CD4-positive, alpha-beta T cell (primary cell): ENCODE results near the gene RNF26. TPM values are rescaled to one million over a fixed set of nuclear protein-coding genes. Genes with fewer than 3 reads are reported as not detected.

ENCODE experiments used
- ATAC-seq: fragments of 200-7000 bp; cut with Tn5 transposase; one replicate; pipeline ENCODE4 v1.10.0; 2022; ENCODE audit warnings: mild to moderate bottlenecking; ENCODE audit not compliant: poor library complexity
- CTCF ChIA-PET: fragments of 350-600 bp; sonication (Branson Sonifier 250); formaldehyde crosslinking; loops from one replicate; lab custom pipeline; 2021; ENCODE audit warnings: antibody characterized with exemption, inconsistent platforms; lab: Charles Lee
- POLR2A ChIA-PET: fragments of 350-600 bp; sonication (Branson Sonifier 250); formaldehyde crosslinking; loops from one replicate; lab custom pipeline; 2021; ENCODE audit warnings: antibody characterized with exemption, inconsistent platforms; lab: Charles Lee
- DNase-seq, 14 experiments: peaks; one replicate each; pipeline ENCODE4 v3.0.0-alpha.2; 2013 to 2020; ENCODE audit warnings: mixed read lengths in 2 of 14
- H3K27ac ChIP-seq, 2 donors: one replicate each; pipeline versions ENCODE4 v1.5.1 to v1.7.0; 2013; ENCODE audit warnings: low read length in 2 of 2, low read depth in 1 of 2, mild to moderate bottlenecking in 1 of 2
- H3K27me3 ChIP-seq, 2 experiments: 1 replicate in 1 of 2; 2 replicates in 1 of 2; pipeline versions ENCODE4 v1.6.1 to v1.7.0; 2013; ENCODE audit warnings: low read length in 2 of 2, control low read depth in 1 of 2, mild to moderate bottlenecking in 1 of 2, moderate library complexity in 1 of 2; ENCODE audit not compliant: insufficient read depth in 2 of 2, control insufficient read depth in 1 of 2
- H3K36me3 ChIP-seq: one replicate; pipeline ENCODE4 v1.6.1; 2013; ENCODE audit warnings: low read length, control low read depth; ENCODE audit not compliant: insufficient read depth
- H3K4me1 ChIP-seq: one replicate; pipeline ENCODE4 v1.6.1; 2013; ENCODE audit warnings: low read length, control low read depth; ENCODE audit not compliant: insufficient read depth
- H3K4me3 ChIP-seq: one replicate; pipeline ENCODE4 v1.5.1; 2013; ENCODE audit warnings: mild to moderate bottlenecking, low read length, moderate library complexity
- H3K9me3 ChIP-seq, 2 experiments: 1 replicate in 1 of 2; 2 replicates in 1 of 2; pipeline versions ENCODE4 v1.6.1 to v1.7.0; 2013; ENCODE audit warnings: low read length in 2 of 2, mild to moderate bottlenecking in 2 of 2, control low read depth in 1 of 2, moderate library complexity in 1 of 2; ENCODE audit not compliant: control insufficient read depth in 1 of 2, insufficient read depth in 1 of 2
- H3K27ac Mint-ChIP-seq: one replicate; pipeline ENCODE4 v1.8.0; 2020; ENCODE audit warnings: mixed read lengths
- H3K27me3 Mint-ChIP-seq: one replicate; pipeline ENCODE4 v1.8.0; 2021; ENCODE audit warnings: mixed read lengths
- H3K36me3 Mint-ChIP-seq: one replicate; pipeline ENCODE4 v1.8.0; 2021; ENCODE audit warnings: low read depth, mixed read lengths
- H3K4me1 Mint-ChIP-seq: one replicate; pipeline ENCODE4 v1.8.0; 2021; ENCODE audit warnings: low read depth, mixed read lengths
- H3K4me3 Mint-ChIP-seq: one replicate; pipeline ENCODE4 v1.8.0; 2020; ENCODE audit warnings: mild to moderate bottlenecking, mixed read lengths
- H3K9me3 Mint-ChIP-seq: one replicate; pipeline ENCODE4 v1.8.0; 2020; ENCODE audit warnings: mixed read lengths
- CTCF ChIP-seq: fragments of 200-600 bp; IDR thresholded peaks from one replicate; pipeline ENCODE4 v1.8.0; 2022; ENCODE audit warnings: antibody characterized with exemption, mild to moderate bottlenecking
- intact Hi-C, 2 experiments: fragments of 100-400 bp; cut with DNase I in 1 of 2; cut with micrococcal nuclease in 1 of 2; formaldehyde crosslinking; loops; one replicate each; pipeline versions ENCODE4 v1.15.1 to v1.9.0; 2023 to 2025; cut with DNase I, micrococcal nuclease
- total RNA-seq, 174 experiments: library from RNA in 2 of 174; stranded (reverse) in 2 of 174; gene quantifications; one replicate each; pipeline ENCODE4 v1.2.3 and lab custom pipeline; 2021 to 2026

RNF26 gene
- total RNA-seq, 2 experiments from 2014 or later = 18.3 to 20.5 TPM

GRCh38 chr11:119316729-119317591 lies 17.4 kb upstream of the RNF26 start, which contains the start of gene MCAM:
TSS of gene MCAM (minus strand) at chr11:119317130. CDS start at chr11:119317101, 29 bp downstream.
- Histone ChIP-seq H3K4me3 (peak within 1 kb of the TSS; percentile 51), H3K4me1 (peaks cover 75% of the 10 kb centered on the region), H3K9me3 (no peaks in the 10 kb centered on the region), H3K27me3 (peaks cover 33 to 34% of the 10 kb centered on the region in 2 experiments), H3K27ac (no peak within 1 kb of the TSS), H3K36me3 (no peaks in the 10 kb centered on the region)
- peaks cover 18% of the 10 kb centered on the region for H3K4me1 Mint-ChIP-seq
- no peaks in the 10 kb centered on the region for H3K9me3 Mint-ChIP-seq
- intact Hi-C loops = no loop called here
- no peak for TF ChIP-seq CTCF
- ATAC-seq (no peak), DNase-seq (peak in 2 of 14 experiments; percentile 64 to 76)
- ChIA-PET POLR2A (interaction anchor here (3.2 kb wide), 1 partner anchor 10 kb away, joined by 15 read pairs; no protein-coding TSS in a partner anchor), CTCF (interaction anchor here (1.1 to 2.2 kb wide), 3 partner anchors 21 to 112 kb away, joined by 3 to 6 read pairs (median 6); no protein-coding TSS in a partner anchor)
- H3K4me3 Mint-ChIP-seq = peak within 1 kb of the TSS; percentile 76
- peaks cover 41% of the 10 kb centered on the region for H3K27me3 Mint-ChIP-seq
- H3K36me3 Mint-ChIP-seq = no peaks in the 10 kb centered on the region
- H3K27ac Mint-ChIP-seq = no peak within 1 kb of the TSS

GRCh38 chr11:119317592-119318239 lies 16.6 kb upstream of the RNF26 start:
- no peaks in the 10 kb centered on the region for H3K36me3 Mint-ChIP-seq
- DNase-seq (no peak), ATAC-seq (no peak)
- no peaks in the 10 kb centered on the region for H3K9me3 Mint-ChIP-seq
- H3K27me3 Mint-ChIP-seq = peaks cover 41% of the 10 kb centered on the region
- H3K9me3 ChIP-seq = no peaks in the 10 kb centered on the region
- peaks cover 78% of the 10 kb centered on the region for H3K4me1 ChIP-seq
- H3K27ac ChIP-seq = no peak overlapping the region
- ChIA-PET CTCF (interaction anchor here (1.1 to 1.7 kb wide), 2 partner anchors 33 to 113 kb away, joined by 3 to 6 read pairs; no protein-coding TSS in a partner anchor), POLR2A (interaction anchor here (3.2 kb wide), 1 partner anchor 11 kb away, joined by 15 read pairs; no protein-coding TSS in a partner anchor)
- peaks cover 23% of the 10 kb centered on the region for H3K4me1 Mint-ChIP-seq
- no peaks in the 10 kb centered on the region for H3K36me3 ChIP-seq
- H3K27me3 ChIP-seq = peaks cover 33 to 34% of the 10 kb centered on the region in 2 experiments
- intact Hi-C loops = no loop called here
- H3K4me3 ChIP-seq = no peak overlapping the region
- no peak overlapping the region for H3K27ac Mint-ChIP-seq
- peak overlapping the region; percentile 38 for H3K4me3 Mint-ChIP-seq
- TF ChIP-seq CTCF = no peak
